GM12878 (cell line): ENCODE data around the gene DDX39A. TPM values are rescaled to one million over a fixed set of nuclear protein-coding genes. Genes with fewer than 3 reads are reported as not detected.

Source experiments
- ATAC-seq: fragments of 200-7000 bp; cut with Tn5 transposase; 3 replicates; pipeline ENCODE4 v1.9.1; 2020; ENCODE audit warnings: mild to moderate bottlenecking, moderate library complexity
- BruUV-seq: library from RNA; stranded (reverse); fragments of 400-500 nt; replicated peaks from 2 replicates; lab custom pipeline; 2021; lab: Mats Ljungman, UMichigan
- CTCF ChIA-PET: fragments of 300-600 bp; sonication (Branson Sonifier 250); formaldehyde crosslinking; extraction: SDS; loops from one replicate; lab custom pipeline; 2021; ENCODE audit warnings: inconsistent platforms; lab: Yijun Ruan, JAX
- POLR2A ChIA-PET: fragments of 350-600 bp; formaldehyde crosslinking; extraction: SDS; loops from one replicate; lab custom pipeline; 2021; ENCODE audit warnings: inconsistent platforms; lab: Charles Lee
- RAD21 ChIA-PET: fragments of 300-600 bp; sonication (Branson Sonifier 250); formaldehyde crosslinking; loops from one replicate; lab custom pipeline; 2023; ENCODE audit warnings: antibody characterized with exemption; ENCODE audit not compliant: unreplicated experiment; lab: Charles Lee
- SMC1A ChIA-PET: fragments of 300-600 bp; sonication (Branson Sonifier 250); formaldehyde crosslinking; loops from one replicate; lab custom pipeline; 2023; ENCODE audit not compliant: unreplicated experiment, uncharacterized antibody; lab: Charles Lee
- DNase-seq: peaks from one replicate; pipeline ENCODE4 v3.0.0-alpha.2; 2011; ENCODE audit warnings: low read depth, low spot score
- FAIRE-seq: peaks from 3 replicates; lab custom pipeline; 2011; peaks lifted over from hg19 to GRCh38; lab: Jason Lieb, UNC
- H2AFZ ChIP-seq: 2 replicates; pipeline ENCODE4 v1.6.0; 2011; ENCODE audit warnings: low read depth, low read length, control low read depth; ENCODE audit not compliant: control insufficient read depth
- H3K27ac ChIP-seq: 2 replicates; pipeline ENCODE4 v1.5.1; 2011; ENCODE audit warnings: control low read depth; ENCODE audit not compliant: control insufficient read depth, insufficient read depth
- H3K27me3 ChIP-seq, 2 experiments: replicated peaks in 1 of 2; 2 replicates each; pipeline versions ENCODE4 v1.6.0 to v1.6.1; 2011; ENCODE audit warnings: low read length in 1 of 2; ENCODE audit not compliant: control insufficient read depth in 2 of 2, insufficient read depth in 2 of 2
- H3K36me3 ChIP-seq, 2 experiments: 2 replicates each; pipeline ENCODE4 v1.5.1; 2011; ENCODE audit warnings: low read length in 1 of 2; ENCODE audit not compliant: control insufficient read depth in 2 of 2, insufficient read depth in 2 of 2
- H3K4me1 ChIP-seq: 2 replicates; pipeline ENCODE4 v1.6.1; 2011; ENCODE audit warnings: mild to moderate bottlenecking, low read length, moderate library complexity, mixed read lengths; ENCODE audit not compliant: control insufficient read depth, insufficient read depth
- H3K4me2 ChIP-seq: 2 replicates; pipeline ENCODE4 v1.6.0; 2011; ENCODE audit warnings: control low read depth; ENCODE audit not compliant: control insufficient read depth, insufficient read depth
- H3K4me3 ChIP-seq: fragments of 200-600 bp; sonication (generic); 2 replicates; pipeline ENCODE4 v1.5.1; 2016
- H3K79me2 ChIP-seq: 2 replicates; pipeline ENCODE4 v1.6.0; 2011; ENCODE audit warnings: low read length; ENCODE audit not compliant: control insufficient read depth, insufficient read depth
- H3K9ac ChIP-seq: 2 replicates; pipeline ENCODE4 v1.8.0; 2011; ENCODE audit warnings: low read length, control low read depth, mixed read lengths; ENCODE audit not compliant: control insufficient read depth, insufficient read depth
- H3K9me3 ChIP-seq: replicated peaks from 3 replicates; pipeline ENCODE4 v1.5.1; 2011; ENCODE audit warnings: mild to moderate bottlenecking, low read length; ENCODE audit not compliant: control insufficient read depth, insufficient read depth
- H4K20me1 ChIP-seq: 2 replicates; pipeline ENCODE4 v1.6.0; 2011; ENCODE audit not compliant: control insufficient read depth, insufficient read depth
- ASH2L ChIP-seq: fragments of 300-600, 200-600 bp; sonication (generic); IDR thresholded peaks from 2 replicates; pipeline ENCODE4 v1.6.1; 2017; ENCODE audit warnings: low read depth, mild to moderate bottlenecking, borderline replicate concordance
- BACH1 ChIP-seq: fragments of 450-650 bp; IDR thresholded peaks from 2 replicates; pipeline ENCODE4 v1.6.1; 2017; ENCODE audit warnings: mild to moderate bottlenecking, borderline replicate concordance
- EP300 ChIP-seq, 2 experiments: fragments of 150-350 bp in 1 of 2; IDR thresholded peaks; 2 replicates each; pipeline ENCODE4 v1.6.1; 2011 to 2012; ENCODE audit warnings: low read depth in 2 of 2, low read length in 2 of 2, borderline replicate concordance in 1 of 2, improper control_type of control experiment in 1 of 2, inconsistent platforms in 1 of 2; ENCODE audit not compliant: control insufficient read depth in 1 of 2
- ETV6 ChIP-seq, 2 experiments: fragments of 450-650 bp in 1 of 2; IDR thresholded peaks in 1 of 2; conservative IDR thresholded peaks in 1 of 2; 2 replicates each; pipeline ENCODE4 v1.6.1; 2014; ENCODE audit warnings: antibody characterized with exemption in 1 of 2, borderline replicate concordance in 1 of 2, low read depth in 1 of 2, mild to moderate bottlenecking in 1 of 2, moderate library complexity in 1 of 2
- GABPA ChIP-seq: IDR thresholded peaks from 2 replicates; pipeline ENCODE4 v1.6.1; 2014; ENCODE audit warnings: antibody characterized with exemption, low read depth, mild to moderate bottlenecking, inconsistent platforms
- HSF1 ChIP-seq: fragments of 150-350 bp; IDR thresholded peaks from 2 replicates; pipeline ENCODE4 v1.6.1; 2014; ENCODE audit warnings: mild to moderate bottlenecking, low read depth, low read length
- KDM1A ChIP-seq: fragments of 200-600 bp; sonication (generic); IDR thresholded peaks from 2 replicates; pipeline ENCODE4 v1.6.1; 2016; ENCODE audit warnings: borderline replicate concordance
- NFIC ChIP-seq: IDR thresholded peaks from 2 replicates; pipeline ENCODE4 v1.6.1; 2012; ENCODE audit warnings: low read depth, mild to moderate bottlenecking, inconsistent platforms, low read length, moderate library complexity
- POLR2AphosphoS2 ChIP-seq: IDR thresholded peaks from 2 replicates; pipeline ENCODE4 v1.6.1; 2011; ENCODE audit warnings: low read depth, mild to moderate bottlenecking, low read length, improper control_type of control experiment, moderate library complexity
- RELB ChIP-seq: fragments of 450-650 bp; IDR thresholded peaks from 2 replicates; pipeline ENCODE4 v1.6.1; 2017; ENCODE audit warnings: low read depth, mild to moderate bottlenecking, moderate library complexity
- SIN3A ChIP-seq: IDR thresholded peaks from 2 replicates; pipeline ENCODE4 v1.6.1; 2012; ENCODE audit warnings: low read depth, low read length, improper control_type of control experiment
- SMARCA5 ChIP-seq: fragments of 450-650 bp; IDR thresholded peaks from 2 replicates; pipeline ENCODE4 v1.6.1; 2017; ENCODE audit warnings: mild to moderate bottlenecking
- SREBF1 ChIP-seq: IDR thresholded peaks from 2 replicates; pipeline ENCODE4 v1.6.1; 2012; ENCODE audit warnings: mild to moderate bottlenecking, low read length
- SRF ChIP-seq, 2 experiments: IDR thresholded peaks; 2 replicates each; pipeline ENCODE4 v1.6.1; 2011; ENCODE audit warnings: low read depth in 2 of 2, low read length in 2 of 2, mild to moderate bottlenecking in 1 of 2, moderate library complexity in 1 of 2
- SUPT20H ChIP-seq: IDR thresholded peaks from 2 replicates; pipeline ENCODE4 v1.6.1; 2011; ENCODE audit warnings: low read depth, mild to moderate bottlenecking, low read length, moderate library complexity, borderline replicate concordance; ENCODE audit not compliant: control insufficient read depth
- SUZ12 ChIP-seq: fragments of 200-600 bp; sonication (generic); IDR thresholded peaks from one replicate; pipeline ENCODE4 v1.6.1; 2018; ENCODE audit warnings: antibody characterized with exemption, mild to moderate bottlenecking; ENCODE audit not compliant: unreplicated experiment
- WGBS: methylation state at CpG from one replicate; pipeline ENCODE4 v1.1.6; 2016; ENCODE audit warnings: low lambda C conversion rate; ENCODE audit not compliant: insufficient replicate concordance, insufficient coverage; ENCODE audit errors: missing lambda C conversion rate; 5-methylcytosine and 5-hydroxymethylcytosine counted together
- in situ Hi-C: fragments of 300-500 bp; cut with MboI; formaldehyde crosslinking; loops from 9 replicates; pipeline ENCODE4 v1.14.3; 2018; ENCODE audit warnings: mixed read lengths
- intact Hi-C: fragments of 100-400 bp; cut with micrococcal nuclease; formaldehyde crosslinking; loops from one replicate; pipeline ENCODE4 v1.14.2; 2022; ENCODE audit not compliant: unreplicated experiment
- polyA plus RNA-seq, 11 experiments: library from polyadenylated mRNA; depleted of rRNA in 4 of 11; unstranded in 6 of 11; stranded (reverse) in 5 of 11; fragments of >200 nt; fragmentation: Nextera tagmentation in 4 of 11; fragmentation: Illumina TruSeq in 1 of 11; extraction: Ambion mirVana in 4 of 11; extraction: Trizol in 1 of 11; gene quantifications; 1 replicate in 1 of 11; 2 replicates in 10 of 11; pipeline versions ENCODE4 v1.2.1 to v1.2.3, GENCODE V29; 2011 to 2016; ENCODE audit warnings: inconsistent platforms in 2 of 11, missing spikeins in 2 of 11, low read depth in 1 of 11
- total RNA-seq, 4 experiments: library from RNA; depleted of rRNA in 3 of 4; stranded (reverse); fragments of >200 nt in 3 of 4; fragmentation: Illumina TruSeq in 1 of 4; extraction: Trizol in 1 of 4; gene quantifications; 2 replicates each; pipeline versions ENCODE4 v1.2.1 to v1.2.3, GENCODE V29; 2013 to 2021
- TF ChIP-seq, protein P1 (sequence below): IDR thresholded peaks from 2 replicates; pipeline ENCODE4 v1.6.1; 2012; ENCODE audit warnings: low read length, inconsistent platforms

DDX39A gene
- total and polyA plus RNA-seq, 10 of the 15 experiments (the other 5 are each of a cell fraction or from before 2014, with no cell fraction given): 113 to 378 (median 224) TPM

GRCh38 chr19:14369399-14370168 is 49.6 kb downstream of the DDX39A start:
- Histone ChIP-seq H3K4me2 (peak overlapping the region; percentile 90), H4K20me1 (no peaks in the 10 kb centered on the region), H3K27ac (peak overlapping the region; percentile 98), H3K36me3 (no peaks in the 10 kb centered on the region), H3K79me2 (no peaks in the 10 kb centered on the region), H3K27me3 (no peaks in the 10 kb centered on the region), H3K9ac (peak overlapping the region; percentile 95), H2AFZ (peak overlapping the region; percentile 14), H3K4me3 (peak overlapping the region; percentile 54; the same call in 1 of the 2 replicates), H3K4me1 (peaks cover 47% of the 10 kb centered on the region), H3K9me3 (no peaks in the 10 kb centered on the region)
- in situ Hi-C loops (loop anchor here (10.0 kb wide), 1 partner anchor 1215 kb away; the partner anchor contains the start of genes IER2 and STX10), intact Hi-C loops (no loop called here)
- ChIA-PET CTCF (interaction anchor here (0.6 to 6.1 kb wide), 6 partner anchors 12 to 170 kb away, joined by 3 to 70 read pairs (median 4); partner anchors contain the start of gene ADGRE5), RAD21 (interaction anchor here (1.1 to 12.1 kb wide), 4 partner anchors 7 to 36 kb away, joined by 3 to 270 read pairs (median 8); partner anchors contain the start of gene ADGRE5), POLR2A (interaction anchor here (0.6 to 10.8 kb wide), 7 partner anchors 12 to 169 kb away, joined by 3 to 331 read pairs (median 4); partner anchors contain the start of gene ADGRE5), SMC1A (interaction anchor here (0.9 to 17.2 kb wide), 4 partner anchors 13 to 36 kb away, joined by 4 to 297 read pairs (median 4); partner anchors contain the start of gene ADGRE5)
- BruUV-seq: TSS peak; percentile 83
- ATAC-seq: peak; percentile 78
- no peak for FAIRE-seq
- WGBS: 3% methylated on average over 19 of the region's 19 CpGs
- DNase-seq: no peak
- TF ChIP-seq SIN3A (no peak), SMARCA5 (no peak), SUPT20H (no peak), SUZ12 (no peak), BACH1 (peak; percentile 78; the same call in 1 of the 2 replicates), NFIC (peak; percentile 80; the same call in 1 of the 2 replicates), KDM1A (no peak), POLR2AphosphoS2 (no peak), ASH2L (0 out of 2 replicates have a peak, but pooled peaks have one; percentile 46), SRF (IDR thresholded peaks at IDR 0.05; ENCODE audit: low read depth in 2 of 2, low read length in 2 of 2) (0 out of 4 replicates have a peak, but pooled peaks of 1 of the 2 experiments have one; percentile 61), RELB (peak; percentile 95), GABPA (0 out of 2 replicates have a peak, but pooled peaks have one; percentile 46), HSF1 (no peak), EP300 (IDR thresholded peaks at IDR 0.05; ENCODE audit: borderline replicate concordance in 1 of 2, control insufficient read depth in 1 of 2, low read depth in 2 of 2, low read length in 2 of 2) (peak; percentile 69 to 89; a peak in 3 of 4 replicates), SREBF1 (no peak), ETV6 (conservative IDR thresholded peaks at IDR 0.05 in 1 of 2, IDR thresholded peaks at IDR 0.05 in 1 of 2; ENCODE audit: borderline replicate concordance in 1 of 2, low read depth in 1 of 2) (peak in 1 of 2 experiments; percentile 88; a peak in 2 of 4 replicates)
- TF ChIP-seq, protein P1, sequence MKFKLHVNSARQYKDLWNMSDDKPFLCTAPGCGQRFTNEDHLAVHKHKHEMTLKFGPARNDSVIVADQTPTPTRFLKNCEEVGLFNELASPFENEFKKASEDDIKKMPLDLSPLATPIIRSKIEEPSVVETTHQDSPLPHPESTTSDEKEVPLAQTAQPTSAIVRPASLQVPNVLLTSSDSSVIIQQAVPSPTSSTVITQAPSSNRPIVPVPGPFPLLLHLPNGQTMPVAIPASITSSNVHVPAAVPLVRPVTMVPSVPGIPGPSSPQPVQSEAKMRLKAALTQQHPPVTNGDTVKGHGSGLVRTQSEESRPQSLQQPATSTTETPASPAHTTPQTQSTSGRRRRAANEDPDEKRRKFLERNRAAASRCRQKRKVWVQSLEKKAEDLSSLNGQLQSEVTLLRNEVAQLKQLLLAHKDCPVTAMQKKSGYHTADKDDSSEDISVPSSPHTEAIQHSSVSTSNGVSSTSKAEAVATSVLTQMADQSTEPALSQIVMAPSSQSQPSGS: peak; percentile 81
